K562 (cell line): ENCODE data around the gene ZNF558. TPM values are rescaled to one million over a fixed set of nuclear protein-coding genes. Genes with fewer than 3 reads are reported as not detected.
A peak's percentile ranks its signal among the peaks of the same experiment; 100 is the strongest.

ENCODE experiments used
- CCAR2 ChIP-seq: fragments of 200-400 bp; formaldehyde crosslinking; IDR thresholded peaks from 2 replicates; pipeline ENCODE4 v1.6.1; 2017; ENCODE audit warnings: mild to moderate bottlenecking, low read depth, low read length
- ETS2 ChIP-seq: IDR thresholded peaks from 2 replicates; pipeline ENCODE4 v1.6.1; 2016; ENCODE audit warnings: borderline replicate concordance, missing genetic modification characterization, mild to moderate bottlenecking, moderate library complexity, missing compliant biosample characterization; ENCODE audit not compliant: poor library complexity, severe bottlenecking
- KAT2B ChIP-seq: IDR thresholded peaks from one replicate; pipeline ENCODE4 v1.6.1; 2012; ENCODE audit warnings: low read depth, mild to moderate bottlenecking, control low read depth, inconsistent platforms, low read length, moderate library complexity
- LARP7 ChIP-seq: fragments of 450-650 bp; IDR thresholded peaks from 2 replicates; pipeline ENCODE4 v1.6.1; 2016
- NR3C1 ChIP-seq: sonication (generic); formaldehyde crosslinking; IDR thresholded peaks from 2 replicates; pipeline ENCODE4 v1.8.1; 2022; ENCODE audit warnings: missing genetic modification reagents
- PBX2 ChIP-seq, 2 experiments: IDR thresholded peaks in 1 of 2; conservative IDR thresholded peaks in 1 of 2; 2 replicates each; pipeline ENCODE4 v1.6.1; 2016; ENCODE audit warnings: low read depth in 2 of 2, mild to moderate bottlenecking in 1 of 2, missing compliant biosample characterization in 1 of 2, missing genetic modification characterization in 1 of 2, moderate library complexity in 1 of 2
- PHB2 ChIP-seq: fragments of 450-650 bp; IDR thresholded peaks from 2 replicates; pipeline ENCODE4 v1.6.1; 2017; ENCODE audit warnings: low read depth
- ZNF184 ChIP-seq: sonication (generic); formaldehyde crosslinking; IDR thresholded peaks from 2 replicates; pipeline ENCODE4 v1.5.0; 2020; ENCODE audit warnings: missing genetic modification reagents
- ZNF354B ChIP-seq: fragments of 250-450 bp; sonication (Bioruptor Pico); IDR thresholded peaks from 2 replicates; pipeline ENCODE4 v1.4.0; 2020
- ZNF41 ChIP-seq: fragments of 250-450 bp; sonication (Bioruptor Pico); conservative IDR thresholded peaks from 2 replicates; pipeline ENCODE4 v1.4.0; 2020; ENCODE audit warnings: mild to moderate bottlenecking
- ZNF778 ChIP-seq: fragments of 450-650 bp; formaldehyde crosslinking; IDR thresholded peaks from 2 replicates; pipeline ENCODE4 v1.4.0; 2020; ENCODE audit warnings: mild to moderate bottlenecking, moderate library complexity
- polyA plus RNA-seq, 8 experiments: library from polyadenylated mRNA; depleted of rRNA in 4 of 8; stranded (reverse) in 5 of 8; unstranded in 3 of 8; fragments of >200 nt; fragmentation: Nextera tagmentation in 2 of 8; fragmentation: Illumina TruSeq in 1 of 8; extraction: Ambion mirVana in 2 of 8; extraction: Trizol in 1 of 8; gene quantifications; 2 replicates each; pipeline versions ENCODE4 v1.2.1 to v1.2.3, GENCODE V29; 2011 to 2014; ENCODE audit warnings: inconsistent platforms in 1 of 8, missing spikeins in 1 of 8
- total RNA-seq, 7 experiments: library from RNA; depleted of rRNA in 6 of 7; stranded (reverse); fragments of >200 nt in 6 of 7; fragmentation: Illumina TruSeq in 2 of 7; extraction: Trizol in 2 of 7; gene quantifications; 2 replicates each; pipeline versions ENCODE4 v1.2.1 to v1.2.3, GENCODE V29; 2011 to 2021; ENCODE audit warnings: low replicate concordance in 1 of 7
- TF ChIP-seq, protein P1 (sequence below): fragments of 450-650 bp; IDR thresholded peaks from 2 replicates; pipeline ENCODE4 v1.6.1; 2016; ENCODE audit warnings: mild to moderate bottlenecking, moderate library complexity

Gene ZNF558
- total and polyA plus RNA-seq, 9 of the 15 experiments (the other 6 are each of a cell fraction or from before 2014, with no cell fraction given), result 5.4 to 47.6 (median 21.2) TPM

- TF ChIP-seq ZNF41 (CRISPR knock-in tag), result no peak
- no peak for TF ChIP-seq PHB2
- TF ChIP-seq NR3C1 (CRISPR knock-in tag), result no peak
- no peak for TF ChIP-seq ZNF778
- no peak for TF ChIP-seq ZNF184 (CRISPR knock-in tag)
- no peak for TF ChIP-seq LARP7
- no peak for TF ChIP-seq CCAR2
- TF ChIP-seq KAT2B, result no peak
- TF ChIP-seq PBX2 (CRISPR knock-in tag; IDR thresholded peaks at IDR 0.05; ENCODE audit: low read depth), result peak; percentile 65; the same call in 1 of the 2 replicates
- no peak for TF ChIP-seq PBX2 (tag; conservative IDR thresholded peaks at IDR 0.05; ENCODE audit: low read depth)
- TF ChIP-seq, protein P1, sequence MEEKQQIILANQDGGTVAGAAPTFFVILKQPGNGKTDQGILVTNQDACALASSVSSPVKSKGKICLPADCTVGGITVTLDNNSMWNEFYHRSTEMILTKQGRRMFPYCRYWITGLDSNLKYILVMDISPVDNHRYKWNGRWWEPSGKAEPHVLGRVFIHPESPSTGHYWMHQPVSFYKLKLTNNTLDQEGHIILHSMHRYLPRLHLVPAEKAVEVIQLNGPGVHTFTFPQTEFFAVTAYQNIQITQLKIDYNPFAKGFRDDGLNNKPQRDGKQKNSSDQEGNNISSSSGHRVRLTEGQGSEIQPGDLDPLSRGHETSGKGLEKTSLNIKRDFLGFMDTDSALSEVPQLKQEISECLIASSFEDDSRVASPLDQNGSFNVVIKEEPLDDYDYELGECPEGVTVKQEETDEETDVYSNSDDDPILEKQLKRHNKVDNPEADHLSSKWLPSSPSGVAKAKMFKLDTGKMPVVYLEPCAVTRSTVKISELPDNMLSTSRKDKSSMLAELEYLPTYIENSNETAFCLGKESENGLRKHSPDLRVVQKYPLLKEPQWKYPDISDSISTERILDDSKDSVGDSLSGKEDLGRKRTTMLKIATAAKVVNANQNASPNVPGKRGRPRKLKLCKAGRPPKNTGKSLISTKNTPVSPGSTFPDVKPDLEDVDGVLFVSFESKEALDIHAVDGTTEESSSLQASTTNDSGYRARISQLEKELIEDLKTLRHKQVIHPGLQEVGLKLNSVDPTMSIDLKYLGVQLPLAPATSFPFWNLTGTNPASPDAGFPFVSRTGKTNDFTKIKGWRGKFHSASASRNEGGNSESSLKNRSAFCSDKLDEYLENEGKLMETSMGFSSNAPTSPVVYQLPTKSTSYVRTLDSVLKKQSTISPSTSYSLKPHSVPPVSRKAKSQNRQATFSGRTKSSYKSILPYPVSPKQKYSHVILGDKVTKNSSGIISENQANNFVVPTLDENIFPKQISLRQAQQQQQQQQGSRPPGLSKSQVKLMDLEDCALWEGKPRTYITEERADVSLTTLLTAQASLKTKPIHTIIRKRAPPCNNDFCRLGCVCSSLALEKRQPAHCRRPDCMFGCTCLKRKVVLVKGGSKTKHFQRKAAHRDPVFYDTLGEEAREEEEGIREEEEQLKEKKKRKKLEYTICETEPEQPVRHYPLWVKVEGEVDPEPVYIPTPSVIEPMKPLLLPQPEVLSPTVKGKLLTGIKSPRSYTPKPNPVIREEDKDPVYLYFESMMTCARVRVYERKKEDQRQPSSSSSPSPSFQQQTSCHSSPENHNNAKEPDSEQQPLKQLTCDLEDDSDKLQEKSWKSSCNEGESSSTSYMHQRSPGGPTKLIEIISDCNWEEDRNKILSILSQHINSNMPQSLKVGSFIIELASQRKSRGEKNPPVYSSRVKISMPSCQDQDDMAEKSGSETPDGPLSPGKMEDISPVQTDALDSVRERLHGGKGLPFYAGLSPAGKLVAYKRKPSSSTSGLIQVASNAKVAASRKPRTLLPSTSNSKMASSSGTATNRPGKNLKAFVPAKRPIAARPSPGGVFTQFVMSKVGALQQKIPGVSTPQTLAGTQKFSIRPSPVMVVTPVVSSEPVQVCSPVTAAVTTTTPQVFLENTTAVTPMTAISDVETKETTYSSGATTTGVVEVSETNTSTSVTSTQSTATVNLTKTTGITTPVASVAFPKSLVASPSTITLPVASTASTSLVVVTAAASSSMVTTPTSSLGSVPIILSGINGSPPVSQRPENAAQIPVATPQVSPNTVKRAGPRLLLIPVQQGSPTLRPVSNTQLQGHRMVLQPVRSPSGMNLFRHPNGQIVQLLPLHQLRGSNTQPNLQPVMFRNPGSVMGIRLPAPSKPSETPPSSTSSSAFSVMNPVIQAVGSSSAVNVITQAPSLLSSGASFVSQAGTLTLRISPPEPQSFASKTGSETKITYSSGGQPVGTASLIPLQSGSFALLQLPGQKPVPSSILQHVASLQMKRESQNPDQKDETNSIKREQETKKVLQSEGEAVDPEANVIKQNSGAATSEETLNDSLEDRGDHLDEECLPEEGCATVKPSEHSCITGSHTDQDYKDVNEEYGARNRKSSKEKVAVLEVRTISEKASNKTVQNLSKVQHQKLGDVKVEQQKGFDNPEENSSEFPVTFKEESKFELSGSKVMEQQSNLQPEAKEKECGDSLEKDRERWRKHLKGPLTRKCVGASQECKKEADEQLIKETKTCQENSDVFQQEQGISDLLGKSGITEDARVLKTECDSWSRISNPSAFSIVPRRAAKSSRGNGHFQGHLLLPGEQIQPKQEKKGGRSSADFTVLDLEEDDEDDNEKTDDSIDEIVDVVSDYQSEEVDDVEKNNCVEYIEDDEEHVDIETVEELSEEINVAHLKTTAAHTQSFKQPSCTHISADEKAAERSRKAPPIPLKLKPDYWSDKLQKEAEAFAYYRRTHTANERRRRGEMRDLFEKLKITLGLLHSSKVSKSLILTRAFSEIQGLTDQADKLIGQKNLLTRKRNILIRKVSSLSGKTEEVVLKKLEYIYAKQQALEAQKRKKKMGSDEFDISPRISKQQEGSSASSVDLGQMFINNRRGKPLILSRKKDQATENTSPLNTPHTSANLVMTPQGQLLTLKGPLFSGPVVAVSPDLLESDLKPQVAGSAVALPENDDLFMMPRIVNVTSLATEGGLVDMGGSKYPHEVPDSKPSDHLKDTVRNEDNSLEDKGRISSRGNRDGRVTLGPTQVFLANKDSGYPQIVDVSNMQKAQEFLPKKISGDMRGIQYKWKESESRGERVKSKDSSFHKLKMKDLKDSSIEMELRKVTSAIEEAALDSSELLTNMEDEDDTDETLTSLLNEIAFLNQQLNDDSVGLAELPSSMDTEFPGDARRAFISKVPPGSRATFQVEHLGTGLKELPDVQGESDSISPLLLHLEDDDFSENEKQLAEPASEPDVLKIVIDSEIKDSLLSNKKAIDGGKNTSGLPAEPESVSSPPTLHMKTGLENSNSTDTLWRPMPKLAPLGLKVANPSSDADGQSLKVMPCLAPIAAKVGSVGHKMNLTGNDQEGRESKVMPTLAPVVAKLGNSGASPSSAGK, result peak; percentile 61
- TF ChIP-seq ZNF354B (CRISPR knock-in tag), result no peak
- no peak for TF ChIP-seq ETS2
These were observed at the start of gene ZNF558, which contains the start of gene MBD3L1 (continued) for GRCh38 chr19:8832132-8833021.
